ENCODE results near the gene TFR2.

DNA sequence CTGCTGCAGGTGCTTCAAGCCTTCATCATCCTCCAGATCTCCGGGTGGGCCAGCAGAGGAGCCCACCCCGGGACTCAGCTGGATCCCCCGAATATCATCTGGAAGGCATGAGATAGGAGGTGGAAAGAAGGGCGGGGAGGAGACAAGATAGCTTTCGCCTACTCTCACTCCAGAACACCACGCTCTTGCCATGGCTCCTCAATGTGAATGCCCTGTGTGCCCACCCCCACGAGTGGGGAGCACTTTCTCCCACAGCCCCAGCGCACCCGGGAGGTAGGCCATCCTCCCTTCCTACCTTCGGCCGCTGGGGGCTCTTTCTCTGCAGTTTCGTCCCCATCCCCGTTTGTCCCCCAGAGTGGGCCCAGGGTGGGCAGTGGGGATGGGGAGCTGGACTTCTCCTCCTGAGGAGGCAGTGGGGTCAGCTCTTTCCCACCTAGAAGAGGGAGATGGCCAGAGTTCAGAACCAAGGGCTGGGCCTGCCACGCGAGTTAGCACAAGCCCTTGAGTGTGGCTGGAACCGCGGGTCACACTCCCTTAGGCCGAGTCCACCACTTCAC lies 43.8 kb upstream of the TFR2 start:
- TF ChIP-seq, protein P1, sequence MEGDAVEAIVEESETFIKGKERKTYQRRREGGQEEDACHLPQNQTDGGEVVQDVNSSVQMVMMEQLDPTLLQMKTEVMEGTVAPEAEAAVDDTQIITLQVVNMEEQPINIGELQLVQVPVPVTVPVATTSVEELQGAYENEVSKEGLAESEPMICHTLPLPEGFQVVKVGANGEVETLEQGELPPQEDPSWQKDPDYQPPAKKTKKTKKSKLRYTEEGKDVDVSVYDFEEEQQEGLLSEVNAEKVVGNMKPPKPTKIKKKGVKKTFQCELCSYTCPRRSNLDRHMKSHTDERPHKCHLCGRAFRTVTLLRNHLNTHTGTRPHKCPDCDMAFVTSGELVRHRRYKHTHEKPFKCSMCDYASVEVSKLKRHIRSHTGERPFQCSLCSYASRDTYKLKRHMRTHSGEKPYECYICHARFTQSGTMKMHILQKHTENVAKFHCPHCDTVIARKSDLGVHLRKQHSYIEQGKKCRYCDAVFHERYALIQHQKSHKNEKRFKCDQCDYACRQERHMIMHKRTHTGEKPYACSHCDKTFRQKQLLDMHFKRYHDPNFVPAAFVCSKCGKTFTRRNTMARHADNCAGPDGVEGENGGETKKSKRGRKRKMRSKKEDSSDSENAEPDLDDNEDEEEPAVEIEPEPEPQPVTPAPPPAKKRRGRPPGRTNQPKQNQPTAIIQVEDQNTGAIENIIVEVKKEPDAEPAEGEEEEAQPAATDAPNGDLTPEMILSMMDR (IDR thresholded peaks at IDR 0.05) = no peak
- no peak for TF ChIP-seq EP300 (IDR thresholded peaks at IDR 0.05)
